Epithelial cell of proximal tubule (primary cell): Measurements from ENCODE around the gene NF1. TPM values are rescaled to one million over a fixed set of nuclear protein-coding genes. Genes with fewer than 3 reads are reported as not detected.

ENCODE experiments used
- DNase-seq: peaks from one replicate; pipeline ENCODE4 v3.0.0-alpha.2; 2011; ENCODE audit warnings: low read depth
- H3K4me3 ChIP-seq: 2 replicates; pipeline ENCODE4 v1.5.1; 2011; ENCODE audit warnings: low read depth, mild to moderate bottlenecking, low read length
- CTCF ChIP-seq: conservative IDR thresholded peaks from 2 replicates; pipeline ENCODE4 v1.5.1; 2012; ENCODE audit warnings: low read depth, mild to moderate bottlenecking, low read length
- total RNA-seq: library from RNA; depleted of rRNA; stranded (reverse); fragments of >200 nt; gene quantifications from 2 replicates; pipeline ENCODE4 v1.2.3, GENCODE V29; 2015

NF1 gene
- total RNA-seq, 1 donor from 2014 or later, result 40.2 TPM

GRCh38 chr17:31405890-31406371 is 311.2 kb downstream of the NF1 start:
- DNase-seq, result no peak

GRCh38 chr17:31408586-31408985 is 313.8 kb downstream of the NF1 start:
- DNase-seq, result no peak
- TF ChIP-seq CTCF, result no peak
- H3K4me3 ChIP-seq, result no peak overlapping the region

More at GRCh38 chr17:31405890-31406371, 311.2 kb downstream of the NF1 start:
- no peak overlapping the region for H3K4me3 ChIP-seq
- no peak for TF ChIP-seq CTCF

GRCh38 chr17:31411707-31412285 is 317.0 kb downstream of the NF1 start:
- H3K4me3 ChIP-seq, result no peak overlapping the region
- DNase-seq, result no peak
- TF ChIP-seq CTCF, result no peak

- no peak for TF ChIP-seq CTCF
- H3K4me3 ChIP-seq, result no peak overlapping the region
- DNase-seq, result no peak
These were observed 317.7 kb downstream of the NF1 start for GRCh38 chr17:31412511-31412910.

GRCh38 chr17:31413081-31413799 is 318.5 kb downstream of the NF1 start:
- TF ChIP-seq CTCF, result no peak

GRCh38 chr17:31413874-31414549 is 319.2 kb downstream of the NF1 start:
- H3K4me3 ChIP-seq, result no peak overlapping the region
- TF ChIP-seq CTCF, result no peak
- no peak for DNase-seq

More at GRCh38 chr17:31413081-31413799, 318.5 kb downstream of the NF1 start:
- DNase-seq, result no peak
- H3K4me3 ChIP-seq, result no peak overlapping the region

- no peak overlapping the region for H3K4me3 ChIP-seq
- no peak for TF ChIP-seq CTCF
- DNase-seq, result no peak
These were observed 319.8 kb downstream of the NF1 start for GRCh38 chr17:31414550-31414918.
